Neural cell (in vitro differentiated cells): ENCODE results near the gene MAPK8. TPM values are rescaled to one million over a fixed set of nuclear protein-coding genes. Genes with fewer than 3 reads are reported as not detected.

Source experiments
- H2AFZ ChIP-seq: fragments of 200-600, 300-800 bp; sonication (generic), shearing (Covaris generic); 2 replicates; pipeline ENCODE4 v1.6.0; 2014; ENCODE audit warnings: low read depth, mild to moderate bottlenecking, antibody characterized with exemption, low read length, moderate library complexity
- H3F3A ChIP-seq: fragments of 200-600 bp; shearing (Covaris generic); 2 replicates; pipeline ENCODE4 v1.6.1; 2016; ENCODE audit warnings: mild to moderate bottlenecking, moderate library complexity, mixed read lengths, antibody characterized with exemption, low read length; ENCODE audit not compliant: insufficient read depth, poor library complexity, severe bottlenecking
- H3K27ac ChIP-seq: fragments of 200-600, 300-800 bp; sonication (generic), shearing (Covaris generic); 2 replicates; pipeline ENCODE4 v1.5.1; 2014; ENCODE audit warnings: mild to moderate bottlenecking, low read length, moderate library complexity
- H3K27me3 ChIP-seq: fragments of 300-800, 200-600 bp; sonication (generic), shearing (Covaris generic); 2 replicates; pipeline ENCODE4 v1.6.0; 2014; ENCODE audit warnings: mild to moderate bottlenecking, low read depth, low read length, moderate library complexity; ENCODE audit not compliant: insufficient read depth
- H3K36me3 ChIP-seq: fragments of 300-800, 200-600 bp; sonication (generic), shearing (Covaris generic); 2 replicates; pipeline ENCODE4 v1.5.1; 2014; ENCODE audit warnings: mild to moderate bottlenecking, antibody characterized with exemption, low read length, moderate library complexity; ENCODE audit not compliant: insufficient read depth
- H3K4me2 ChIP-seq: fragments of 300-800, 200-600 bp; sonication (generic), shearing (Covaris generic); 2 replicates; pipeline ENCODE4 v1.6.0; 2014; ENCODE audit warnings: mild to moderate bottlenecking, low read length
- H3K4me3 ChIP-seq: fragments of 300-800, 200-600 bp; sonication (generic), shearing (Covaris generic); 2 replicates; pipeline ENCODE4 v1.5.1; 2014; ENCODE audit warnings: mild to moderate bottlenecking, low read length, moderate library complexity
- H3K79me2 ChIP-seq: fragments of 200-600 bp; shearing (Covaris generic); replicated peaks from 2 replicates; pipeline ENCODE4 v1.6.0; 2014; ENCODE audit warnings: mild to moderate bottlenecking, low read length, moderate library complexity; ENCODE audit not compliant: insufficient read depth
- H3K9ac ChIP-seq: fragments of 300-800, 200-600 bp; sonication (generic), shearing (Covaris generic); 2 replicates; pipeline ENCODE4 v1.6.1; 2016; ENCODE audit warnings: mild to moderate bottlenecking, low read length, mixed read lengths
- H3K9me2 ChIP-seq: fragments of 200-600 bp; shearing (Covaris generic); 2 replicates; pipeline ENCODE4 v1.6.1; 2016; ENCODE audit warnings: mild to moderate bottlenecking, low read length, mixed read lengths; ENCODE audit not compliant: insufficient read depth
- H3K9me3 ChIP-seq: fragments of 200-600, 300-800 bp; sonication (generic), shearing (Covaris generic); 2 replicates; pipeline ENCODE4 v1.6.1; 2016; ENCODE audit warnings: mild to moderate bottlenecking, mixed run types, low read length, moderate library complexity, mixed read lengths
- H4K20me1 ChIP-seq: fragments of 200-600 bp; shearing (Covaris generic); 2 replicates; pipeline ENCODE4 v1.6.1; 2016; ENCODE audit warnings: mild to moderate bottlenecking, mixed run types; ENCODE audit not compliant: insufficient read depth
- EP300 ChIP-seq: fragments of 450-650 bp; conservative IDR thresholded peaks from 2 replicates; pipeline ENCODE4 v1.6.1; 2014; ENCODE audit warnings: antibody characterized with exemption, mild to moderate bottlenecking, moderate library complexity; ENCODE audit not compliant: poor library complexity, severe bottlenecking
- EZH2 ChIP-seq: fragments of 200-600, 300-800 bp; shearing (Covaris generic), sonication (generic); IDR thresholded peaks from 2 replicates; pipeline ENCODE4 v1.6.1; 2014; ENCODE audit warnings: antibody characterized with exemption, low read length, borderline replicate concordance, mild to moderate bottlenecking; ENCODE audit not compliant: insufficient read depth, poor library complexity, severe bottlenecking
- MXI1 ChIP-seq: fragments of 450-650 bp; conservative IDR thresholded peaks from 2 replicates; pipeline ENCODE4 v1.6.1; 2014; ENCODE audit warnings: antibody characterized with exemption, mild to moderate bottlenecking; ENCODE audit not compliant: poor library complexity, severe bottlenecking
- POLR2AphosphoS5 ChIP-seq: IDR thresholded peaks from 2 replicates; pipeline ENCODE4 v1.6.1; 2012
- RAD21 ChIP-seq: fragments of 450-650 bp; conservative IDR thresholded peaks from 2 replicates; pipeline ENCODE4 v1.6.1; 2014; ENCODE audit warnings: antibody characterized with exemption, mild to moderate bottlenecking, moderate library complexity
- REST ChIP-seq: IDR thresholded peaks from 2 replicates; pipeline ENCODE4 v1.6.1; 2012; ENCODE audit warnings: borderline replicate concordance
- SMC3 ChIP-seq: fragments of 450-650 bp; conservative IDR thresholded peaks from 2 replicates; pipeline ENCODE4 v1.6.1; 2014; ENCODE audit warnings: antibody characterized with exemption, mild to moderate bottlenecking, moderate library complexity; ENCODE audit not compliant: poor library complexity
- TAF1 ChIP-seq: IDR thresholded peaks from 2 replicates; pipeline ENCODE4 v1.6.1; 2012; ENCODE audit warnings: low read depth
- polyA plus RNA-seq: library from polyadenylated mRNA; depleted of rRNA; stranded (reverse); fragments of >200 nt; gene quantifications from 2 replicates; pipeline ENCODE4 v1.2.3, GENCODE V29; 2014
- TF ChIP-seq, protein P1 (sequence below): fragments of 450-650 bp; IDR thresholded peaks from 2 replicates; pipeline ENCODE4 v1.5.1; 2014; ENCODE audit warnings: antibody characterized with exemption, mild to moderate bottlenecking, moderate library complexity; ENCODE audit not compliant: poor library complexity, severe bottlenecking

The MAPK8 gene
- polyA plus RNA-seq, 1 donor from 2014 or later: 187 TPM

DNA sequence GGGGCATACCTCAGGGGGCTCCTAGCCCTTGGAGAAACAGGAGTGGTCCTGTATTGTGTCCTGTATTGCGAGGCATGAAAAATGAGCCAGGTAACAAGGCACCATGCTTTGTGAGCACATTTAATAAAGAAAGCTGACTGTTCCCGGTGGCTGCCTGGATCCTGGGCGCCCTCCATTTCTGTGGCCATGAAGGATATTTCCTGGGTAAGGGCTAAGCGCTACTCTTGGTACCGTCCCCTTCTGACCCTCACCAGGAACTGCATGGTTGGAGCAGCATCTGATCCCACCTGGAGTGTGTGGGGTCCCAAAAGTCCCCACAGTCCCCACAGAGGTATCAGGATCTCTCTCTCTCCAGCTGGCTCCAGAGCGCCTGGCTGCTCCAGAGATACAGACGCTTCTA lies 139.5 kb downstream of the MAPK8 start:
- Histone ChIP-seq H2AFZ (no peak overlapping the region), H3K27ac (no peak overlapping the region), H3K9ac (no peak overlapping the region), H3K9me2 (no peaks in the 10 kb centered on the region), H3K4me2 (no peak overlapping the region), H3F3A (no peaks in the 10 kb centered on the region), H3K4me3 (no peak overlapping the region), H4K20me1 (no peaks in the 10 kb centered on the region), H3K79me2 (no peaks in the 10 kb centered on the region), H3K36me3 (no peaks in the 10 kb centered on the region), H3K27me3 (no peaks in the 10 kb centered on the region), H3K9me3 (no peaks in the 10 kb centered on the region)
- TF ChIP-seq, protein P1, sequence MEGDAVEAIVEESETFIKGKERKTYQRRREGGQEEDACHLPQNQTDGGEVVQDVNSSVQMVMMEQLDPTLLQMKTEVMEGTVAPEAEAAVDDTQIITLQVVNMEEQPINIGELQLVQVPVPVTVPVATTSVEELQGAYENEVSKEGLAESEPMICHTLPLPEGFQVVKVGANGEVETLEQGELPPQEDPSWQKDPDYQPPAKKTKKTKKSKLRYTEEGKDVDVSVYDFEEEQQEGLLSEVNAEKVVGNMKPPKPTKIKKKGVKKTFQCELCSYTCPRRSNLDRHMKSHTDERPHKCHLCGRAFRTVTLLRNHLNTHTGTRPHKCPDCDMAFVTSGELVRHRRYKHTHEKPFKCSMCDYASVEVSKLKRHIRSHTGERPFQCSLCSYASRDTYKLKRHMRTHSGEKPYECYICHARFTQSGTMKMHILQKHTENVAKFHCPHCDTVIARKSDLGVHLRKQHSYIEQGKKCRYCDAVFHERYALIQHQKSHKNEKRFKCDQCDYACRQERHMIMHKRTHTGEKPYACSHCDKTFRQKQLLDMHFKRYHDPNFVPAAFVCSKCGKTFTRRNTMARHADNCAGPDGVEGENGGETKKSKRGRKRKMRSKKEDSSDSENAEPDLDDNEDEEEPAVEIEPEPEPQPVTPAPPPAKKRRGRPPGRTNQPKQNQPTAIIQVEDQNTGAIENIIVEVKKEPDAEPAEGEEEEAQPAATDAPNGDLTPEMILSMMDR: no peak
- no peak for TF ChIP-seq TAF1
- TF ChIP-seq RAD21: no peak
- no peak for TF ChIP-seq REST
- no peak for TF ChIP-seq EZH2
- no peak for TF ChIP-seq SMC3
- TF ChIP-seq MXI1: no peak
- TF ChIP-seq POLR2AphosphoS5: no peak
- no peak for TF ChIP-seq EP300

GRCh38 chr10:48446785-48447184 lies 140.3 kb downstream of the MAPK8 start:
- Histone ChIP-seq H3K79me2 (no peaks in the 10 kb centered on the region), H3K9ac (no peak overlapping the region), H3K27me3 (no peaks in the 10 kb centered on the region), H3K4me3 (no peak overlapping the region), H3K9me3 (no peaks in the 10 kb centered on the region), H3F3A (no peaks in the 10 kb centered on the region), H3K4me2 (no peak overlapping the region), H4K20me1 (no peaks in the 10 kb centered on the region), H3K36me3 (no peaks in the 10 kb centered on the region), H3K27ac (no peak overlapping the region), H3K9me2 (no peaks in the 10 kb centered on the region), H2AFZ (no peak overlapping the region)
- TF ChIP-seq MXI1 (no peak), REST (no peak), SMC3 (no peak), EP300 (no peak)
- TF ChIP-seq, protein P1: no peak
